WTC11 (cell line): Measurements from ENCODE around the gene UBE2H. TPM values are rescaled to one million over a fixed set of nuclear protein-coding genes. Genes with fewer than 3 reads are reported as not detected.

Source experiments
- ATAC-seq: fragments of 200-7000 bp; cut with Tn5 transposase; 2 replicates; pipeline ENCODE4 v1.10.0; 2021; ENCODE audit warnings: mild to moderate bottlenecking, moderate library complexity
- CTCF ChIA-PET: fragments of 300-600 bp; sonication (Branson Sonifier 250); formaldehyde crosslinking; loops from one replicate; lab custom pipeline; 2021; ENCODE audit warnings: antibody characterized with exemption; lab: Charles Lee
- POLR2A ChIA-PET: fragments of 350-600 bp; sonication (Branson Sonifier 250); formaldehyde crosslinking; loops from one replicate; lab custom pipeline; 2021; ENCODE audit warnings: antibody characterized with exemption; lab: Charles Lee
- DNase-seq: peaks from one replicate; pipeline ENCODE4 v3.0.0; 2021; ENCODE audit warnings: low spot score
- H3K27ac Mint-ChIP-seq: 2 replicates; pipeline ENCODE4 v1.8.0; 2021; ENCODE audit warnings: mixed read lengths
- H3K27me3 Mint-ChIP-seq: 2 replicates; pipeline ENCODE4 v1.8.0; 2021; ENCODE audit warnings: low read depth, mild to moderate bottlenecking, moderate library complexity, mixed read lengths
- H3K36me3 Mint-ChIP-seq: 2 replicates; pipeline ENCODE4 v1.8.0; 2021; ENCODE audit warnings: mixed read lengths
- H3K4me1 Mint-ChIP-seq: 2 replicates; pipeline ENCODE4 v1.8.0; 2022; ENCODE audit warnings: mixed read lengths
- H3K4me3 Mint-ChIP-seq: 2 replicates; pipeline ENCODE4 v1.8.0; 2021; ENCODE audit warnings: mild to moderate bottlenecking, moderate library complexity, mixed read lengths
- H3K9me3 Mint-ChIP-seq: 2 replicates; pipeline ENCODE4 v1.8.0; 2021; ENCODE audit warnings: mixed read lengths
- CREM ChIP-seq: sonication (generic); formaldehyde crosslinking; IDR thresholded peaks from 2 replicates; pipeline ENCODE4 v1.8.1; 2022; ENCODE audit warnings: mild to moderate bottlenecking, missing genetic modification reagents, moderate library complexity
- FOXJ3 ChIP-seq: sonication (generic); formaldehyde crosslinking; IDR thresholded peaks from 2 replicates; pipeline ENCODE4 v1.9.0; 2021; ENCODE audit warnings: missing genetic modification reagents, mild to moderate bottlenecking, borderline replicate concordance
- GABPB1 ChIP-seq: sonication (generic); formaldehyde crosslinking; IDR thresholded peaks from 2 replicates; pipeline ENCODE4 v1.8.1; 2023; ENCODE audit warnings: mild to moderate bottlenecking, missing genetic modification reagents
- KAT7 ChIP-seq: sonication (generic); formaldehyde crosslinking; IDR thresholded peaks from 2 replicates; pipeline ENCODE4 v1.8.1; 2023; ENCODE audit warnings: missing genetic modification reagents, mild to moderate bottlenecking, borderline replicate concordance
- NFATC4 ChIP-seq: fragments of 250-450 bp; sonication (Bioruptor Pico); IDR thresholded peaks from 2 replicates; pipeline ENCODE4 v1.9.0; 2021; ENCODE audit warnings: mild to moderate bottlenecking
- NFE2L1 ChIP-seq: sonication (generic); formaldehyde crosslinking; IDR thresholded peaks from 2 replicates; pipeline ENCODE4 v1.8.1; 2023; ENCODE audit warnings: missing genetic modification reagents
- NR2C2 ChIP-seq: sonication (generic); formaldehyde crosslinking; IDR thresholded peaks from 2 replicates; pipeline ENCODE4 v1.8.0; 2022; ENCODE audit warnings: mild to moderate bottlenecking, missing genetic modification reagents
- NR3C1 ChIP-seq: sonication (generic); formaldehyde crosslinking; conservative IDR thresholded peaks from 2 replicates; pipeline ENCODE4 v1.8.1; 2023; ENCODE audit warnings: low read depth, mild to moderate bottlenecking, missing genetic modification reagents
- PRRX2 ChIP-seq: fragments of 250-450 bp; sonication (Bioruptor Pico); IDR thresholded peaks from 2 replicates; pipeline ENCODE4 v1.8.0; 2021; ENCODE audit warnings: mild to moderate bottlenecking
- SP1 ChIP-seq: sonication (generic); formaldehyde crosslinking; conservative IDR thresholded peaks from 2 replicates; pipeline ENCODE4 v1.8.1; 2022; ENCODE audit warnings: missing genetic modification reagents
- ZNF138 ChIP-seq: sonication (generic); formaldehyde crosslinking; conservative IDR thresholded peaks from 2 replicates; pipeline ENCODE4 v1.8.1; 2022; ENCODE audit warnings: mild to moderate bottlenecking, moderate library complexity, missing genetic modification reagents
- total RNA-seq: library from RNA; stranded (reverse); gene quantifications from 3 replicates; pipeline ENCODE4 v1.2.3, GENCODE V29; 2021
- TF ChIP-seq, protein P1 (sequence below): sonication (generic); formaldehyde crosslinking; IDR thresholded peaks from 2 replicates; pipeline ENCODE4 v1.8.1; 2022; ENCODE audit warnings: mild to moderate bottlenecking, missing genetic modification reagents, moderate library complexity, borderline replicate concordance
- TF ChIP-seq, protein P2 (sequence below): sonication (generic); formaldehyde crosslinking; IDR thresholded peaks from 2 replicates; pipeline ENCODE4 v1.8.0; 2023; ENCODE audit warnings: mild to moderate bottlenecking, missing genetic modification reagents
- TF ChIP-seq, protein P3 (sequence below): sonication (generic); formaldehyde crosslinking; IDR thresholded peaks from 2 replicates; pipeline ENCODE4 v1.8.0; 2022; ENCODE audit warnings: missing genetic modification reagents
- TF ChIP-seq, protein P4 (sequence below): sonication (generic); formaldehyde crosslinking; IDR thresholded peaks from 2 replicates; pipeline ENCODE4 v1.8.0; 2022; ENCODE audit warnings: mild to moderate bottlenecking, missing genetic modification reagents
- TF ChIP-seq, protein P5 (sequence below): sonication (generic); formaldehyde crosslinking; IDR thresholded peaks from 2 replicates; pipeline ENCODE4 v1.8.0; 2022; ENCODE audit warnings: mild to moderate bottlenecking, missing genetic modification reagents

Gene UBE2H
- total RNA-seq, 1 experiment from 2014 or later = 55.0 TPM

DNA sequence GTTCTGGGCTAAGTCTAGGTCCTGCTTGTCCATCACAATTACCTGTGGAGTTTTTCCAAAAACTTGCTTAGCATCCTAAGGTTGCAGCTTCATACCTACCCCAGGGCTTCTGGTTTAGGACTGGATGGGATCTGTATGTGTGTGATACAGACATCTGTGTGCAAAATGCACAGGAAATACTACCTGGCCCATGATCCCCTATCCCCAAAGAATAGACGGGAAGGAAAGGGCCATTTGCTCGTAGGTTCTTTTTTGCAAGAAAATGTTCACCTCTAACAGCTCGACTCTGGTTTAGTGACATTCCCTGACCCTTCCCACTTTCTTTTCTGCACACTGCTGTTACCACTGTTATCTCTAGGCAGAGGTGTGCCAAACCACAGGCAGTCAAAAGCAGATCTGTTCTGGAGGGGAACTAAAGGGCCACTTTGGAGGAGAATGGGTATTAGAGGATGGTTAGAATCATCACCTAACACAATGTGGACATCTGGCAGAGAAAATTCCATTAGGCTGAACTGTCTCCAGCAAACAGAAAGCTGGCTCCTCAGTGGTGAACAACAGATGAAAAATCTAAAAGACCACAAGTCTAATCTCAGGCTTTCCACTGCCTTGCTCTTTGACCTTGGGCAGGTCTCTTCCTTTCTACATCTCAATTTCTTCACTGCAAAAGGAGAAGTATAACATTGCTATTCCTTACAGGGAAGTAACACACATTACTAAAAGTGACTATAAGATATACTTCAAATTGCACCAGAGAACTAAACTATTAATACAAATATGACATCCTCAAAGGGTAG is 107.4 kb downstream of the UBE2H start:
- TF ChIP-seq, protein P1, sequence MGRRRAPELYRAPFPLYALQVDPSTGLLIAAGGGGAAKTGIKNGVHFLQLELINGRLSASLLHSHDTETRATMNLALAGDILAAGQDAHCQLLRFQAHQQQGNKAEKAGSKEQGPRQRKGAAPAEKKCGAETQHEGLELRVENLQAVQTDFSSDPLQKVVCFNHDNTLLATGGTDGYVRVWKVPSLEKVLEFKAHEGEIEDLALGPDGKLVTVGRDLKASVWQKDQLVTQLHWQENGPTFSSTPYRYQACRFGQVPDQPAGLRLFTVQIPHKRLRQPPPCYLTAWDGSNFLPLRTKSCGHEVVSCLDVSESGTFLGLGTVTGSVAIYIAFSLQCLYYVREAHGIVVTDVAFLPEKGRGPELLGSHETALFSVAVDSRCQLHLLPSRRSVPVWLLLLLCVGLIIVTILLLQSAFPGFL (CRISPR knock-in tag) = no peak
- TF ChIP-seq FOXJ3 (CRISPR knock-in tag) = no peak
- no peak for TF ChIP-seq ZNF138 (CRISPR knock-in tag)
- no peak for TF ChIP-seq NR3C1 (CRISPR knock-in tag)
- no peak for TF ChIP-seq CREM
- TF ChIP-seq, protein P2, sequence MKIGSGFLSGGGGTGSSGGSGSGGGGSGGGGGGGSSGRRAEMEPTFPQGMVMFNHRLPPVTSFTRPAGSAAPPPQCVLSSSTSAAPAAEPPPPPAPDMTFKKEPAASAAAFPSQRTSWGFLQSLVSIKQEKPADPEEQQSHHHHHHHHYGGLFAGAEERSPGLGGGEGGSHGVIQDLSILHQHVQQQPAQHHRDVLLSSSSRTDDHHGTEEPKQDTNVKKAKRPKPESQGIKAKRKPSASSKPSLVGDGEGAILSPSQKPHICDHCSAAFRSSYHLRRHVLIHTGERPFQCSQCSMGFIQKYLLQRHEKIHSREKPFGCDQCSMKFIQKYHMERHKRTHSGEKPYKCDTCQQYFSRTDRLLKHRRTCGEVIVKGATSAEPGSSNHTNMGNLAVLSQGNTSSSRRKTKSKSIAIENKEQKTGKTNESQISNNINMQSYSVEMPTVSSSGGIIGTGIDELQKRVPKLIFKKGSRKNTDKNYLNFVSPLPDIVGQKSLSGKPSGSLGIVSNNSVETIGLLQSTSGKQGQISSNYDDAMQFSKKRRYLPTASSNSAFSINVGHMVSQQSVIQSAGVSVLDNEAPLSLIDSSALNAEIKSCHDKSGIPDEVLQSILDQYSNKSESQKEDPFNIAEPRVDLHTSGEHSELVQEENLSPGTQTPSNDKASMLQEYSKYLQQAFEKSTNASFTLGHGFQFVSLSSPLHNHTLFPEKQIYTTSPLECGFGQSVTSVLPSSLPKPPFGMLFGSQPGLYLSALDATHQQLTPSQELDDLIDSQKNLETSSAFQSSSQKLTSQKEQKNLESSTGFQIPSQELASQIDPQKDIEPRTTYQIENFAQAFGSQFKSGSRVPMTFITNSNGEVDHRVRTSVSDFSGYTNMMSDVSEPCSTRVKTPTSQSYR (CRISPR knock-in tag) = no peak
- TF ChIP-seq, protein P3, sequence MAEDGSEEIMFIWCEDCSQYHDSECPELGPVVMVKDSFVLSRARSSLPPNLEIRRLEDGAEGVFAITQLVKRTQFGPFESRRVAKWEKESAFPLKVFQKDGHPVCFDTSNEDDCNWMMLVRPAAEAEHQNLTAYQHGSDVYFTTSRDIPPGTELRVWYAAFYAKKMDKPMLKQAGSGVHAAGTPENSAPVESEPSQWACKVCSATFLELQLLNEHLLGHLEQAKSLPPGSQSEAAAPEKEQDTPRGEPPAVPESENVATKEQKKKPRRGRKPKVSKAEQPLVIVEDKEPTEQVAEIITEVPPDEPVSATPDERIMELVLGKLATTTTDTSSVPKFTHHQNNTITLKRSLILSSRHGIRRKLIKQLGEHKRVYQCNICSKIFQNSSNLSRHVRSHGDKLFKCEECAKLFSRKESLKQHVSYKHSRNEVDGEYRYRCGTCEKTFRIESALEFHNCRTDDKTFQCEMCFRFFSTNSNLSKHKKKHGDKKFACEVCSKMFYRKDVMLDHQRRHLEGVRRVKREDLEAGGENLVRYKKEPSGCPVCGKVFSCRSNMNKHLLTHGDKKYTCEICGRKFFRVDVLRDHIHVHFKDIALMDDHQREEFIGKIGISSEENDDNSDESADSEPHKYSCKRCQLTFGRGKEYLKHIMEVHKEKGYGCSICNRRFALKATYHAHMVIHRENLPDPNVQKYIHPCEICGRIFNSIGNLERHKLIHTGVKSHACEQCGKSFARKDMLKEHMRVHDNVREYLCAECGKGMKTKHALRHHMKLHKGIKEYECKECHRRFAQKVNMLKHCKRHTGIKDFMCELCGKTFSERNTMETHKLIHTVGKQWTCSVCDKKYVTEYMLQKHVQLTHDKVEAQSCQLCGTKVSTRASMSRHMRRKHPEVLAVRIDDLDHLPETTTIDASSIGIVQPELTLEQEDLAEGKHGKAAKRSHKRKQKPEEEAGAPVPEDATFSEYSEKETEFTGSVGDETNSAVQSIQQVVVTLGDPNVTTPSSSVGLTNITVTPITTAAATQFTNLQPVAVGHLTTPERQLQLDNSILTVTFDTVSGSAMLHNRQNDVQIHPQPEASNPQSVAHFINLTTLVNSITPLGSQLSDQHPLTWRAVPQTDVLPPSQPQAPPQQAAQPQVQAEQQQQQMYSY (CRISPR knock-in tag) = no peak
- no peak for TF ChIP-seq SP1 (CRISPR knock-in tag)
- no peak for TF ChIP-seq GABPB1 (CRISPR knock-in tag)
- TF ChIP-seq, protein P4, sequence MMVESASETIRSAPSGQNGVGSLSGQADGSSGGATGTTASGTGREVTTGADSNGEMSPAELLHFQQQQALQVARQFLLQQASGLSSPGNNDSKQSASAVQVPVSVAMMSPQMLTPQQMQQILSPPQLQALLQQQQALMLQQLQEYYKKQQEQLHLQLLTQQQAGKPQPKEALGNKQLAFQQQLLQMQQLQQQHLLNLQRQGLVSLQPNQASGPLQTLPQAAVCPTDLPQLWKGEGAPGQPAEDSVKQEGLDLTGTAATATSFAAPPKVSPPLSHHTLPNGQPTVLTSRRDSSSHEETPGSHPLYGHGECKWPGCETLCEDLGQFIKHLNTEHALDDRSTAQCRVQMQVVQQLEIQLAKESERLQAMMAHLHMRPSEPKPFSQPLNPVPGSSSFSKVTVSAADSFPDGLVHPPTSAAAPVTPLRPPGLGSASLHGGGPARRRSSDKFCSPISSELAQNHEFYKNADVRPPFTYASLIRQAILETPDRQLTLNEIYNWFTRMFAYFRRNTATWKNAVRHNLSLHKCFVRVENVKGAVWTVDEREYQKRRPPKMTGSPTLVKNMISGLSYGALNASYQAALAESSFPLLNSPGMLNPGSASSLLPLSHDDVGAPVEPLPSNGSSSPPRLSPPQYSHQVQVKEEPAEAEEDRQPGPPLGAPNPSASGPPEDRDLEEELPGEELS (CRISPR knock-in tag) = no peak
- no peak for TF ChIP-seq PRRX2 (CRISPR knock-in tag)
- TF ChIP-seq NFE2L1 (CRISPR knock-in tag) = no peak
- TF ChIP-seq NFATC4 (CRISPR knock-in tag) = no peak
- TF ChIP-seq, protein P5, sequence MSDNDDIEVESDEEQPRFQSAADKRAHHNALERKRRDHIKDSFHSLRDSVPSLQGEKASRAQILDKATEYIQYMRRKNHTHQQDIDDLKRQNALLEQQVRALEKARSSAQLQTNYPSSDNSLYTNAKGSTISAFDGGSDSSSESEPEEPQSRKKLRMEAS (CRISPR knock-in tag) = no peak
- no peak for TF ChIP-seq NR2C2 (CRISPR knock-in tag)
- no peak for TF ChIP-seq KAT7 (CRISPR knock-in tag)
- TF ChIP-seq, all 79 proteins: peak for 0
- ChIA-PET POLR2A (interaction anchor here (0.6 to 1.5 kb wide), 2 partner anchors 21 to 33 kb away, joined by 3 to 4 read pairs; no protein-coding TSS in a partner anchor), CTCF (interaction anchor here (2.6 kb wide), 1 partner anchor 16 kb away, joined by 17 read pairs; no protein-coding TSS in a partner anchor)
- H3K9me3 Mint-ChIP-seq = no peaks in the 10 kb centered on the region
- peak overlapping the region; percentile 78 for H3K27ac Mint-ChIP-seq
- DNase-seq = no peak
- ATAC-seq = no peak
- no peaks in the 10 kb centered on the region for H3K27me3 Mint-ChIP-seq
- H3K36me3 Mint-ChIP-seq = no peaks in the 10 kb centered on the region
- peaks cover 76% of the 10 kb centered on the region for H3K4me1 Mint-ChIP-seq
- H3K4me3 Mint-ChIP-seq = no peak overlapping the region
